ENCODE measurements around the gene CENPO.
A peak's percentile ranks its signal among the peaks of the same experiment; 100 is the strongest.
"Not testable (repeated sequence)": the region's sequence is repeated elsewhere in the genome, so short reads cannot be mapped to it uniquely, and the experiment has no call there.

The CENPO gene

DNA sequence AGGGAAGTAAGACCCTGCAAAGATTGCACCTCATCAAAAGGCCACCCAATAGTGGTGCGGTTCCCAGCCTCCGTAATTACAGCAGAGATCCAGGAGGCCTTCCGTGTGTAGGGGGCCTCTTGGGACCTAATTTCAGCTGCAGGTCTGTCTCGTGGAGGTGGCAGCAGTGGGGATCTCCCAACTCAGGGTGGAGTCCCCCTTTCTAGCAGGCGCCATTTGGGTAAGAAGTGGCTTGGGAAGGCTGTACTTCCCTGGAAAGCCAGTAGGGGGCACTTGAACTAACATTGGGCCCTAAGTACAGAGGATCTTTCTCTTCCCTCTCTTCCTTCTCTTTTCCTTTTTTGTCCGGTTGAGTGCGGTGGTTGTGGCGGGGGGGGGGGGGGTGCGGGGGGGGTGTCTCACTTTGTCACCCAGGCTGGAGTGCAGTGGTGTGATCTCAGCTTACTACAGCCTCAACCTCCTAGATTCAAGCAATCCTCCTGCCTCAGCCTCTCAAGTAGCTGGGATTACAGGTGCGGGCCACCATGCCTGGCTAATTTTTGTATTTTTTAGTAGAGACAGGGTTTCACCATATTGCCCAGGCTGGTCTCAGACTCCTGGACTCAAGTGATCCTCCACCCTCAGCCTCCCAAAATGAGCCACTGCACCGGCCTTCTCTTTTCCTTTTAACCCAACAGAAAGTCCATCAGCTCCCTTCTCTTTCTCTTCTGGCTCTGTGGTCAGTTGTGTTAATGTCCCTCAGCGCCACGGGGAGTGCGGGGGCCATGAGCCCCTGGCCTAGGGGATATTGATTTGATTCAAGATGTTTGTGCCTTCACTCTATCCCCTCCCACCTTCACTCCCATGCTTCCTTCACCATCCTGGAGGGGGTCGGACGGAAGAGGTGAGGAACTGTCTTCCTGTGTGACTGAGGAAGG lies 32.0 kb downstream of the CENPO start:
- ATAC-seq: no peak

DNA sequence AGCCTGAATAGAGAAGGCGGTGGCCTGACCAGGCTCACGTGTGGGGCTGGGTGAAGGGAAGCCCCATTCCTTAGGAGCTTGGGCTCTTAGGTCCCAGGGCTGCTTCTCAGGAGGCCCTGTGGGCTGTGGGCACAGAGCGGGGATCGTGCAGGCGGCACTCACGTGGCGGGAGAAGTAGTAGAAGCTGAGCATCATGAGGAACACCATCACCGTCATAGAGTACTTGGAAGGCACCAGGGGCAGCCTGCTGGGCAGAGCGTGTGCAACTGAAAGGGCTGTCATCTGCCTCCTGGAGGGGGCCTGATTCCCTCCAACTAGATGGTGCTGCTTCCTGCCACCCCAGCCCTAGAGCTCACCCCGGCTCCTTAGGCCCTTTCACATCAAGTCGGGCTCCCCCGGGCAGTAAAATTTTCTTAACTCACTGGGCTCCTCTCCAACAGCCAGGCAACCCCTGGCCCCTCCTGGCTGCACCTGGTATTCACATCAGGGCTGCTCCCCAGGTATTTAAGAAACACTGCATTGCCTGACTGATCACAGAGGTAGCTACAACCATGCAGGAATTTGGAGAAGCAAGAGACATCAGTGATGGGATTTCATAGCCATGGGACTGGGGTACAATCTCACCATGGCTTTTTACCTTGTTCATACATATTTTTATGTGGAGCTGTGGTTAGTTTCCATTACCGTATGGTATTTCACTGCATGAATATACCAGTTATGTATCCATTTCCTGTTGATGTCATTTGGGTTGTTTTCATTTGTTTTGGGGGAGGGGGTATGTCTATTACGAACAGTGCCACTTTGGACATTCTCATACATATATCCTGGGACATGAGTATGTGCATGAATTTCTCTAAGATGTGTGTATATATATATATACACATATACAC lies 32.9 kb downstream of the CENPO start:
- ATAC-seq: peak; percentile 27 to 55

DNA sequence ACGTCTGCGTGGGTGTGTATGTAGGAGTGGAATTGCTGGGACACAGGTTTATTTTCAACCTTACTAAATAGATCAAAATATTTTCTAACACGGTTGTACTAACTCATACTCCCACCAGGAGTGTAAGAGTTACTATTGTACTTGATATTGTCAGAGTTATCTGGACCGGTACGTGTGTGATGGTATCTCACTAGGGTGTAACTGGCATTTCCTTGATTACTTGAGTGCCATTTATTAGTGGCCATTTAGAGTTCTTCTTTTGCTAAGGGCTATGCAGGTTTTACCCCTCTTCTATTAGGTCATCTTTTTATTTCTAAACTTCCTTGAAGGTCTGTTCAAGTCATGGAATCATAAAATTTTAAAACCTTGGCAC lies 33.5 kb downstream of the CENPO start:
- ATAC-seq: peak; percentile 10 to 26

GRCh38 chr2:24827321-24828237 lies 34.4 kb downstream of the CENPO start:
- peak; percentile 82 to 87 for ATAC-seq

DNA sequence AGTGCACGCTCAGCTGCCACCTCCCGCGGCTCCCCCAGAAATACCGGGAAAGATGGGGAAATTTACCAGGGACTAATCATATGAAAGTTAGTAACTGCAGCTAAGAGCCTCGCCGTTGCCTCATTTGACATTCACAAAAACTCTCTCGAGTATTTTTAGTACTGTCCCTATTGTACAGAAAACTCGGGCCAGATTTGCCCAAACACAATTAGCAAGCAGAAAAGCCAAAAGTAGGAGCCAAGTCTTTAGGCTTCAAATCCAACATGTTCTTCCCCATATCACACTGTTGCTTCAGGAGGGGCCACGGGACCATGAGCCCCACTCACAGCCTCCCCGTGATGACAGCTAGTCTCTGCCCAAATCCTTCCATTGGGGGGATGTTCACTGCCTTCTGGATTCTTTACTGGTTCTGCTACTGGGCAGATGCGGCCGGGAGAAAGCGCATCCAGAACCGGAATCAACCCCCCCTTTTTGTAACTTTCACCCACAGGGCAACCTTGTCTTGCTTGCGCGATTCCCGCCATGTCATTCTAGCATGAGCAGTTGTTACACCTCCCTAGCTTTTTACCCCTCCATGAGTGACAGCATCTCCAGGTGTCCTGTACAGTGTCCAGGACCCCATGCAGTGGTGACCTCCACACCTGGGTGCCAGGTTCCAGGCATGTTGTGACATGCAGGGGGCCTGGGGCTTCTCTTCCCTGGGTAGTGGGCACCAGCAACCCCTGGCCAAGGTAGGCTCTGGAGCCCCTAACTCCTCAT lies 35.2 kb downstream of the CENPO start:
- no peak for ATAC-seq

DNA sequence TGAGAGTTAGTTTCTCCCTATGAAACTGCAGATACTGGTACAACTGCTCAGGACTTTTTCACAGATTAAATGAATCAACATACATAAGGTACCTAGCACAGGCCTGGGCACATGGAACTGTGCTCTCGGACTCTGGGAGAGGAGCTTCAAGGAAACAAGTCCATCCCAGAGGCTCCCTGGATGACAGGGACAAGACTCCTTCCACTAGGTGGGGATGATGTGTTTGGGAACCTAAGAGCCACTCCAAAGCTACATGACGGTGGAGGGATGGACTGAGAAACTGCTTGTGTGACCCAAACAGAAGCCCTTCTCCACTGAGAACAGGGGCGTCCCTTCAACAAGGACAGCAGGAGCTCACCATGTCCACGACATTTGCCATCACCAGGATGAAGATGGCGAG lies 37.1 kb downstream of the CENPO start:
- ATAC-seq: no peak

- no peak for ATAC-seq
Measured at GRCh38 chr2:24830786-24831185, 37.6 kb downstream of the CENPO start.

- no peak for ATAC-seq
Measured at GRCh38 chr2:24831221-24832072, 38.2 kb downstream of the CENPO start.

DNA sequence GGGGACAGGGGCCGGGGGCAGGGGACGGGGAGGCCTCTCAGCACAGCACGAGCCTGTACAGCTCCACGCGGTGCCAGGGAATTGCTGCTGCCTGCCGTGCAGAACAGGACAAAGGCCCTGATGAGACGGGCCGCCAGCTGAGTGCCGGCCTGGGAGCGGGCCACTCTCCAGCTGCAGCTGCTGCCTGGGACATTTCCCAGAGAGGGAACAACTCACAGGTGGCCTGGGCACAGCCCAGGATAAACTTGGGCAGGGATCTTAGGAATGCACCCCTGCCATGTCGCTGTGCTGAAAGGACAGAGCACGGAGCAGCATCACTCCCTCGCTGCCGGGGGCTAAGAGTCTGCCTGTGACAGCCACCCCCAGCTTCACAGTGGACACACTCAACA lies 38.8 kb downstream of the CENPO start:
- ATAC-seq: no peak

DNA sequence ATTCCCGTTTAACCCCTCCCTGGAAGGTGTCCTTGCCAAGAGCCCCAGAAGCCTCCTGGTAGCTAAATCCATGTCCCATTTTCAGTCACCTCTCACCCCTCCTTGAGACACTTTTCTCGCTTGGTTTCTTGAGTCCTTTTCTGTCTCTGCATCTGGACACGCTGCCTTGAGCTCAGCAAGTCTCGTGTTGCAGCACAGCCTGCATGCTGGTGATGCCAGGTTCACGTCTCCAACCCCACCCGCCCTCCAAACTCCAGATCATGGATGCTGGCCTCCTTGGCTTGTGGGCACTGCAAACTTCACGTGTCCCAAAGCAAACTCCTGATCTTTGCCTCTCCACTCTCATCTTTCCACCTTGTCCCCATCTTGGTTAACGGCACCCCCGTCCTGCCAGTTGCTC lies 39.3 kb downstream of the CENPO start:
- no peak for ATAC-seq

GRCh38 chr2:24832931-24833701 lies 39.9 kb downstream of the CENPO start:
- no peak for ATAC-seq

- ATAC-seq: no peak
Measured at GRCh38 chr2:24833821-24834732, 40.9 kb downstream of the CENPO start.

DNA sequence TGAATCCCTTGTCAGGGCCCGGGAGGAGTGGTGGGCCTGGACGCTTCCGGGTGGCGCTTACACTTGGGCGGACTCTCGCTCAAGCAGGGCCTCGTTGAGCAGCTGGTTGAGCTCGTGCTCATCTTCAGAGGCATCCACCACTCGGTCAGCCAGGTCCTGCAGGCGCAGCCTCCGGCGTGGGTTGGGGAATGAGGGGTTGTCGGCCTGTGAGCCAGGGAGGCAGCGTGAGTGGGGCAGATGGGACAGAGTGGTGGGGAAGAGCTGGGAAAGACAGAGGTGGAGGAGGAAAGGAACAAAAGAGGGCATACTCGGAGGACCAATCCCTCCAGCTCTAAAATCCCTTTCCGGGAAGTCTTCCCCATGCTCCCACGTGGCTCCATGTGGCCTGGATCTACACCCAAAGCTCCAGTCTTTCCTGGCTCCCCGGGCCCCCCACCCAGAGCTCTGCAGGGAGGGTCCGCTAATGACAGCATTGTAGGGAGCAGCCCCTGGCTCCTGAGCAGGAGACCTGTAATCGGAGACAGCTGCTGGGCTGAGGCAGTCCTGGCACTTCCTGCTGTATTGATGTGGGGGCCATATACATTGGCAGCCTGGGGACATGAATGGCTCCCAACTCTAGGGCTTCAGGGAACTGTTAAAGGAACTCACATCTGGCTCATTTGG lies 41.6 kb downstream of the CENPO start:
- no peak for ATAC-seq

- not testable (repeated sequence) for ATAC-seq
Measured at GRCh38 chr2:24835411-24835810, 42.2 kb downstream of the CENPO start.

DNA sequence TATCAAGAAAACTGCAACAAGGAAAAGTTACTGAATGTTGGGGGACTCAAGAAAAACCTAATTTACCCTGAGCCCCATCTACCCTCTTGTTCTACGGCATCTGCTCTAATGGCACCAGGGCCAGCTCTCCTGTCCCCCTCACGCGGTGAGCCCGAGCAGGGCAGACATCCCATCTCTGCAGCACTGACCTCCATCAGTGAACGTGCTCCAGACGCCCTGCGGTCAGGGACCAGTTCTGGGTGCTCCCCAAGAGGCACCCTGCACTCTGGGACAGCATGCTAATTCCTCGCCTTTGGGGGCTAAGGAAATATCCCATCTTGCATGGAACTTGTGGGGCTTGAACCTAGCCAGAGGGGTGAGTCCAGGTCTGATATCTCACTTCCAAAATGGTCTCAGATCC lies 43.0 kb downstream of the CENPO start:
- no peak for ATAC-seq

- ATAC-seq: no peak
Measured at GRCh38 chr2:24836706-24837105, 43.5 kb downstream of the CENPO start.

DNA sequence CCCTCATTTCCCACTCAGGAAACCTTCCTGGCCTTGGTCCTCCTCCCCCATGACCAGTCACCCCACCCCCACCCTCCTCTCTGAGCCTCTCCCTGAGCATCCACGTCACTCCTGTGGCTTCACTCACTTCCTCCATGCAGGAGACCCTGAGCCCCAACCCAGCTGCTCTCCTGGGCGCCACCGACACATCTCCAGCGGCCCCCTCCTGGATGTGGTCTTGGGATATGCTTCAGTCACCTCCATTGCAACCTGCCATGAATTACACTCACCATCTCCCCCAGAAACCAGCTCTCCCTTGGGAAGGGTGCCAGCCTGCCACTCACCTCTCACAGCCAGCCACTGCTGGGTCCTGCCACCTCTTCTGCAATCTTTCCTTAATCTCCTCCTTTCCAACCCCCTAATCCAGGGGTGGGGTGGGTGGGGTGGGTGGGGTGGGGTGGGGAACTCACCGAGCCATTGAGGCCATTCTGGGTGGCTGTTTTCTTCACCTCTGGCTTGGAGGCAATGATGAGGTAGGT lies 44.8 kb downstream of the CENPO start:
- no peak for ATAC-seq

- no peak for ATAC-seq
Measured at GRCh38 chr2:24838541-24838940, 45.3 kb downstream of the CENPO start.
